ENCODE measurements around the gene CACNA2D4.

The CACNA2D4 gene

DNA sequence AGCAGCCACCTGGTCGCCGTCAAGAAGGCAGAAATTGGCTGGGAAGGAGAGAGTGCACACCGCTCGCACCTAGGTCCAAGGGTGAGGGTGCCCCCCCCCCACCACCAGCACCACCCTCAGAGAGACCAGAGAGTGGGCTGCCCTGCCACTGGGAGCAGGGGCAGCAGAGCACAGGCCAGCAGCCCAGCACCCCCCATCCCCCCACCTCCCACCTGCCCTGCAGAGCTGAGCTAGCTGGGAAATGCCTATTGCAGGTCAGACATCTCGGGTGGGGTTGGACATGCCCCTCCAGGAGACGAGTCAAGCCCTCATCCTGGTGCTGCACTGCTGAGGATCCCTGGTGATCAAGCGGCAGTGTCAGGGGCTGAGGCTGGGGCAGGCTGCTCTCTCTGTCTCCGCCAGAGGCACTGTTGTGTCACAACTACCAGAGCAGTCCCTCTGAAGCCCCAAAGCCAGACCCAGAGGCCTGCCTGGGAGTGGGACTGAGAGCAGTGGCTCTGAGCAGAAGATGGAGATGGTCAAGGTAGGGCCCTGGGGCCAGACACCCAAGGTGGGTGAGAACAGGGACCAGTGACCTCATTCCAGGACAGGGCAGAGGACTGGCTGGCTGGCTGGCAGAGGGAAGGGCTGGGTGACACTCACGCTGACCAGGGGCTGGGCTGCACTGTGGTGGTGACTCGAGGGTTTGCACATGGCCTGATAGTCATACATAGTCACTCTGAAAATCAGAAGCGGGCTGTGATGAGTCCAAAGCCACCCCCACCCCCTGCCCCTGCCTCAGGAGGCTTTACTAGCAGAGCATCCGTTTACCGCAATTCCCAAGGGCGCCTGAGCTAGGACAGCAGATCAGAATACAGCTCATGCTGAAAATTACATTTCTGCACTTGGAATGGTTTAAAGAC is 117.8 kb downstream of the CACNA2D4 start:
- no peak for DNase-seq (ENCODE audit: low read depth)

DNA sequence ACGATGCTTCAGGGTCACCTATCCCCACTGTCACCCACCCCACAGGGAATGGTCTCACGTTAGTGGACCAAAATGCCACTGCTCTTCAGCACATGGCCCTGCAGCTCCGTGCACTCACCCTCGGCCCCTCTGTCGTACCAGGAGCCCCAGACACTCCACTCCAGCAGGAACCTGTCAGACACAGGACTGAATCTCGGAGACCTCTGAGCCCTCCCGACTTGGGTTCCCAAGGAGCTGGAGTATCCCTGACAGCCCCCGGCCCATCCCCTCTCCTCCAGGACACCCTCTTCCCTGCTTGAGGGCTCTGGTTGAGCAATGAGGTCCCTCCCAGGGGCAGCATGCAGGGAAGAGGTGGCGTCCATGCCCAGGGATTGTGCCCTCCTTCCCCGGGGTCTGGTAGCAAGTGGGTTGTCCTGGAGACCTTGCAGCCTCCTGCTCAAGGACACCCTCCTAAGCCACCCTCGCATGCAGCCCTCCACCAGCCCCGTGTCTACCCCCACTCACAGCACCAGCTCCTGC is 118.5 kb downstream of the CACNA2D4 start:
- no peak for DNase-seq (ENCODE audit: low read depth)

DNA sequence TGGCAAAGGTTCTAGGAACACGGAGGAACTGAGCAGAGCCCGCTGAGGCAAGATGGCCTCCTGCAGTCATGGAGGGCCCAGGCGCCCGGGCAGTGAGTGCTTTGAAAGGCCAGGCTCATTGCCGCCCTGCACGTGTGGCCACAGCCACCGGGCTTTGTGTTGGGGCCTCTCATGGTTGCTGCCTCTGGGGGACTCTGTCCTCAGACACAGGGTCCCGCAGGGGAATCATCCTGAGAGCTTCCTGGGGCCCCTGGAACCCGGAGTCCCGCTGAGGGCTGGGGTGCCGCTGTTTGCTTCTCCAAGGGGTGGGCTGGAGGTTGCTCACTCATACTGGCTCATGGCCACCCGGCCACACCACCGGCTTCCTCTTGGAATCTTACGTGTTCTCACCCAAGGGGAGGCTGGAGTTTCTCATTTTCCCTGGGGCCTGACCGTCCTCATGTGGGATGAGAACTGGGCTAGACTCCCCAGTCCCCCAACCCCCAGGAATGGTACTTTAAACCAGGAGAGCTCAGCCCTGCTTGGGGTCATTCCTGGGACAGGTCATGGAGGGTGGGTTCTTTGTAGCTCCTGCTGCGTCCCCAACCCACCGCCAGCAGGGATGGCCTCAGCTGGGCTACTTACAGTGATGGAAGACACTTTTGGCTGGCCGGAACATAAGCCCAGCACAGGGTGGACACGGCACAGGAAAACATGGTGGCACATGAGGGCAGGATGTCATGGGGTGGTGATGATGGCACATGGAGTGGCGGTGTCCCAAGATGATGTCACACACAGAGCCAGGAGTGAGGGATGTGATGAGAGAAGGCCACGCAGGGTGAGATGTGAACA is 119.2 kb downstream of the CACNA2D4 start:
- no peak for DNase-seq (ENCODE audit: low read depth)

DNA sequence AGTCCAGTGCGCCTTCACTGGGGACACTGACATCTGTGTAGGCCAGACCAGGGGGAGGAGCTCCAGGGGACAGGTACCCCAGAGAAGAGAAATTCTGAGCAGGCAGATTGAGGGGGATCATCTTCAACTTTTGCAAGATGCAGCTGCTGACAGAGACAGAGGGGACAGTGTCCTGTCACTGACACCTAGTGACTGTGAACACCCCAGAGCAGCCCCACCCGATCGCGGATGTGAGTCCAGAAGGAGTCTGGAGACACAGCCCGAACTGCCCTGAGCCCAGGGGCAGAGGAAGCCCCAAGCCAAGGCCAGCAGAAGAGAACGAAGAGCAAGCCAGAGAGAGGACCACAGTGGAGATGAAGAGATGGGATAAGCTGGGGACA is 119.8 kb downstream of the CACNA2D4 start:
- no peak for DNase-seq (ENCODE audit: low read depth)

DNA sequence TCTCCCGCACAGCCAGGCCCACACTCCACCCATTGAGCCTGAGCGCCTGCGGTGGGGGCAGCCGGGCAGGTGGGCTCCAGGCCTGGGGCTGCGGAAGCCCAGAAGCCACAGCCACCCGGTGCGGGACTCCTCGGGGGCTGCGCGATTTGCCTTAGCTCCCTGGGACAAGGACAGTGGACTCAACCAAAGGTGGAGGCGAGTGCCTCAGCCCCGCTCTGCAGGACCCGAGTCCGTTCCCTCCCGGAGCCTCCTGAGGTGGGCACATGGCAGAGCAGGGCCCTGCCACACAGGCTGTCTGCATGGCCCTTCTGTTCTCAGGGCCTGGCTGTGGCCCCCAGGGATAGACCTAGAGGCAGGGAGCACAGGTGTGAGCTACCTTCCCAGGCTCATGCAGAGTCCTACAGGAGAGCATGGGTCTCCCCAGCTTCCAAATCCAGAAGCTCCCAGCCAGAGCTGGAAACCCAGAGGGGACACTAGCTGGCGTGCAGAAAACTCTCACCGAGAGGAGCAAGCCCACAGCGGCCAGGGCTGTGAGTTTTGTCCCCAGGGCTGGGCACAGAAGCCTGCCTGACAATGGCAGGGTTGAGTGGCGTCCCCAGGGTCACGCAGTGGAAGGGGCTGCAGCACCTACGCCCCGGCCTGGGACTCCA is 120.3 kb downstream of the CACNA2D4 start:
- no peak for DNase-seq (ENCODE audit: low read depth)

DNA sequence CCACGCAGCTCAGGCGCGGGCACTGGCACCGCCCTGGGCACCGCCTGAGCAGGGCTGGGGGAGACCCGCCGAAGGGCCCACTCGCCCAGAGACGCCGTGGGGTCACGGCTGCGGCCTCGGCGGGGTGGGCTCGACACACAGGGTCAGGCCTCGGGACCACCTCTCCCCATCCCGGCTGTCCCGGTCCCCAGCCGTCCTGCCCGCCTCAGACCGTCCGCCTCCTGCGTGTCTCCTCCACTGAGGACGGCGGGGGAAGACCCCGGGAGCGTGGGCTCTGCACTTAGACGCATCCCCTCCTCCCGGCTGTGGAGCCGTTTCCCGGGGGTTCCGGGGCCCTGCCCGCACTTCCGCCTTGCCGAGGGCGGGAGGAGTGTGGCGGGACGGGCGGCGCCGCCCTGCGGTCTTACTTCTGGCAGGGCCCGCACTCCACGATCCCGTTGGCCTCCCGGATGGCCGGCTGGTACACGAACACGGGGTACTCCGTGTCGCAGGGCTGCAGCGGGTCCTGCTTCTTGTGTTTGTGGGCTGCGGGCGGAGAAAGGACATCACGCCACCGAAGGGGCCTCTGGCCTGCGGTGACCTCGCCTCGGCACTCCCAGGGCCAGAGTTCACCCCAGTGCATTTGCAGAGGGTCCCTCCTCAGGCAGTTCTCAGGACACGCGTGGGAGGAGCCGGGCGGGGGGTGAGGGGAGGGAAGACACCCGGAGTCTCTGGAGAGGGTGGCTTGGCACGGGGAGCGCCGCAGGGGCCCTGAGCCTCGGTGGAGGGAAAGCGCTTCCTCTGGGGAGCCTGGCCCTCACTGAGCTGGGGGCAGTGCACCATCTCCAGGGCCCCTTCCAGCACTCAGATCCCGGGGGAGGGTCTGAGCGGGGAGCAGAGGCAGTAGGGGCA is 121.2 kb downstream of the CACNA2D4 start:
- DNase-seq (ENCODE audit: low read depth) = no peak

DNA sequence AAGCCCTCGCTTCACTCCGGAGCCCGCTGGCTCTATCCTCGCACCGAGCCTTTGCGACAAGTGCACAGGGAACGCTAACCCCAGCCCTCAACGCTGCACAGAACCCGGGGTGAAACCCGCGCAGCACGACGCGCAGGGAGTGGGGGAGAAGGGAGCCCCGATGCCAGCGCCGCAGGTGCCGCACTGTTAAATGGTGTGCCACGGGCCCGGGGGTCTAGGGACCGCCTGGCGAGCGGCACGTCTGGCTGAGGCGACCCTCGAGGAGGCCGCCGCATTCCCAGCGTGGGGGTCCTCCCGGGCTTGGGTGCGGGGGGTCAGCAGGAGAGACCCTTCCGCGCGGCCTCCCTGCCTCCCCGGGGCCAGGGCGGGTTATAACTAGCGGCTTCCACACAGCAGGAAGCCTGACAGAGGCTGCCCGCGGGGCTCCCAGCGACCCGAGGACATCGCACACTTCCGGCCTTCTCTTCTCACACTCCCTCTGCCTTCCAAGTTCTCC is 121.9 kb downstream of the CACNA2D4 start:
- no peak for DNase-seq (ENCODE audit: low read depth)

DNA sequence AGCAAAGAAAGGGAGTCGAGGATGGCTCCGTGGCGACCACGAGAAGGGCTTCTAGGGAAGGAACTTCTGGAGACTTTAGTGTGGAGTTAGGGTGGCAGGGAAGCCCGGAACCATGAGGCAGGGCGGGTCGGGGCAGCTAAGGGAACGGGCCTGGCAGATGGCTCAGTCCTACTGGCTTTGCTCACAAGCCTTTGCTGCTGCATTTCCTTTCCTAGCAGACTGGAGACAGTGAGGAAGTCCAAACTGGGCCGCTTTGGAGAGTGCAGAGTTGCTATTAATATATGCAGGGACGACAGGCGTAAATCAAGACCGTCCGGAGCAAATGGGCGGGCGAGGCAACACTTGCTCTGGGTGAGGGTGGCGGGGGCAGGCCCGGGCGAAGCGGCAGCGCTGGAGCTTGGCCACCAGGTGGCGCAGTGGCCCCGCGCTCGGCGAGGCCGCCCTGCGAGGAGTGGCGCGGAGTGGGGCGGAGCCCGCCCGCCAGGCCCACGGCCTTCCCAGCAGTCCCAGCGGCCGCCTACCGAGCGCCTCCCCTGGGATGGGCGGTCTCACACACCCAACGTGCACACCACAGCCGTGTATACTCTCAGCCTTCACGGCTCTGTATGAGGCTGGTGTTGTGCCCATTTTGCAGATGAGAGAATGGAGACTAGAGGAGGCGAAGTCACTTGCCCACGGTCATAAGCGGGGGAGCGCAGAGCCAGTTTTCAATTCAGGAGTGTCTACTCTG is 122.5 kb downstream of the CACNA2D4 start:
- DNase-seq (ENCODE audit: low read depth) = peak; percentile 61

DNA sequence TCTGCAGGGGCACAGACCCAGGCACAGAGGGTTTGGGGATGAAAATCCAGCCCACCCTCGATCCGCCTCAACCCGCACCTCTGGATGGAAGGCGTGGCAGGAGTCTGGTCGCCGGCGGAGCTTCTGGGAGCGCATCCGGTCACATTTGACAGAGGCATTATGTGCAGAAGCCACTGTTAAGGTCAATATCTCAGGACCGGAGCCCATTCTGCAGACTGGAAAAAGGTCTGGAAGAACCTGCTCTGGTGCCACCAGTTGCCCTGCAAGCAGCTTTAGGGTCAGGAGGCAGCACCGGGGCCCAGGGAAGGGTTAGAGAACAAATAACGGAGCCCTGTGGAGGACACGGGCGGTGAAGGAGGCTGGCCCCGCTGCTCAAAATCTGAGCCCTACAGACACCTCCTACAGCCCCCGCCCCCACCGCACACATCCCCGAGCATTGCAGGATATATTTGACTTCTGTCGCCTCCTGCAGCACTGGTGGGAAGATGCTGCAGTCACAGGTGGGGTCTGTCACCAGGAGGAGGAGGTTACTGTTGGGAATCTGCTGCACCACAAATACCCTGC is 123.1 kb downstream of the CACNA2D4 start:
- DNase-seq (ENCODE audit: low read depth) = no peak

DNA sequence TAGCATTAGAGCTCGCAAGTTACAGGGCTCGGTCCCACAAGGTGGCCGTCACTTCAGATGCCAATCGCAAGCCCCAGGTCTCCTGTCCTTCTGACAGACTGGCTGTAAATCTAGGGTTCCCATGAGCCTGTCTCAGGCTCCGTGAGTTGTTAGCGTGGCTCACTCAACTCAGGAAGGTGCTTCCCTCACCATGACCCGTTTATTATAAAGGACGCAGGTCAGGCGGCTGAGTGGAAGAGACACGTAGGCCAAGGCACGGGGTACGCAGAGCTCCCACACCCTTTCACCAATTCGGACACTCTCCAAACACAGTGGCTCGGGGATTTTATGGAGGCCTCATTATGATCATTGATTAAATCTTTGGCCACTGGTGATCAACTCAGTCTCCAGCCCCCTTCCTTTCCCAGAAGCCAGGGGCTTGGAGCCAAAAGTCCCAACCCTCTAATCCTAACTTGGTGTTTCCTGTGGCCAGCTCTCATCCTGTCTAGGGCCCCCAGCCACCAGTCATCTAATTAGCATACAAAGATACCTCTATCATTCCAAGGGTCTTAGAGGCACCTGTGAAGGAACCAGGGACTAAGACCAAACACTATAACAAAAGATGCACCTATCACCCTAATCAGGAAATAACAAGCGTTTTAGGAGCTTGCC is 123.9 kb downstream of the CACNA2D4 start:
- no peak for DNase-seq (ENCODE audit: low read depth)

DNA sequence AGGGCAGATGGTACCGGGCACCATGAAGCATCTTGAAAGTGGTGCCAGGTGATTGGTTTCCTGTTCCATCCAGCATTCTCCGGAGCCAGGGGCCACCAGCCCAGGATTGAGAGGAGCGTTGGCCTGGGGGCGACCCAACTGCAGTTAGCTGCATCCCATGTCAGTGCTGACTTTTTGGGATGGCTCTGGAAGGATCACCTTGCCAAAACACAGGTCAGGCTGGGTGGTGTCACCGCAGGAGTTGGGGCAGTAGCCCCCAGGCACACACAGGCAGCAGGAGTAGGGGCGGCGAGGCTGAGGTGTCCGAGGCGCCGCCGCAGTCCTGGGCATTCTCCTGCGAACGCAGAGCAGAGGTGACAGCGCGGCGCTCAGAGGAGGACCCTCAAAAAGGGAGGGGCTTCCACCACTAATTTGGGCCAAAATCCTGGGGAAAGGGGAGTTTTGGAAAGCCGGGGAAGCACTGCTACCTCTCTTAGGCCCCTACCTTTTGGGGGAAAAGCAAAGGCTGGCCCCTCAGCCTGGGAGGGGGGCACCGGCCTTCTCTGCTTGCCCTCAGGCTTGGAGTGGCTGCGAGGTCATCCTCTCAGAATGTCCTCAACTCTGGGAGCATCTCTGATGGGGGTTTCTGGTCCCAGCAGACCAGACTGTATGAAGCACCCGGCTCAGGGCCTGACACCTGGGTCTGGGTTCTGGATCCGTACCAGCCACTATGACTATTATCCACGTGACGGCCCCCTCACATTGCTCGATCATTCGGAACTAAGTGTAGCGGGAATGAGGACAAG is 124.8 kb downstream of the CACNA2D4 start:
- DNase-seq (ENCODE audit: low read depth) = no peak

DNA sequence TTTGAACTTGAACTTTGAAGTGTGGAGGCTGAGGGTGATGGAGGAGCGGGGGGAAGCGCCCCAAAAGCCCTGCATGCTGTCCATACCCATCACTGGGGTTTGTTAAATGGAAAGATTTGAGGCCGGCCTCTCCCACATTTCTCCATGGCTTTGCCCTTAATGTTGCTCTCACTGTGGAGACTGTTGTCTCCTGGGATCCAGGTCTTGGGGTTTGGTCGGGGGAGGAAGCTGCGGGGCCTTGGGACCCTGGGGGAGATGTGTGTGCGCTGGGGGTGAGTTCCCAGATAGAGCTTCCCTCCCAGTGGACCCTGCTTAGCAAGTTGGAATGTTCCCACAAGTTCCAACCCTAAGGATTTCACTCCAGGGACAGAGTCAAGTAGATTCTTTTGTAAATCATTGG is 126.0 kb downstream of the CACNA2D4 start:
- DNase-seq (ENCODE audit: low read depth) = no peak

DNA sequence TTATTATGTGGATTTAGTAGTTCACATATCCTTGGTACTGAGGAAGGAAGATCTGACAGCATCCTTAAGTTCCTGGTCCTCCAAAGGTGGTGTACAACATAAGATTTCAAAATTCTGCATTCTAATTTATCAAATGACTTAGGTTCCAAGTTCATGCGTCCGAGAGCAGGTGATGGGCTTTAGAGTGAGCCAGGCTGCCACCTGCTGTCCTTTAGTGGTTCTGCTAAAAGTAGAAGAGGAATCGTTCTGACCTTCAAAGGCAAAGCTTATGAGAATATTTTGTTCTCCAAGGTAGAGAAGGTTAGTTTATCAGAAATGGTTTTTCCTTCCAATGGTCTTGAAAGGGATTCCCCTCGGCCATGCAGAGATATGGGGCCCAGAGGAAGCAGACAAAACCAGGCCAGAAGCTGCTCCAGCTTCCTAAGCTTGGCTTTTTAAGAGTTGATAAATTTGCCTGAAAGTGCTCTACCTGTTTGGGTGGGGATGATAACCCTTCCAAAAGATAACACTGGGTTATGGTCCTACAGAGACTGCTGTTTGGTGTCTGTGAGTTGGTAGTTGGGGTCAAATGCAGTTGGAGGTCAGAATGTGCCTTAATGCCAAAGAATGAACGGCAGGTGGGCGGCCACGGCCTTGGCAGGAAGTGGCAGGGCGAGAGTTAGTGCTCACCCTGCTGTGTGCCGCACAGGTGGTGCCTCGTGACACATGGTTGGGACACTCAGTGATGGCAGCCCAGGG is 127.2 kb downstream of the CACNA2D4 start:
- DNase-seq (ENCODE audit: low read depth) = no peak

DNA sequence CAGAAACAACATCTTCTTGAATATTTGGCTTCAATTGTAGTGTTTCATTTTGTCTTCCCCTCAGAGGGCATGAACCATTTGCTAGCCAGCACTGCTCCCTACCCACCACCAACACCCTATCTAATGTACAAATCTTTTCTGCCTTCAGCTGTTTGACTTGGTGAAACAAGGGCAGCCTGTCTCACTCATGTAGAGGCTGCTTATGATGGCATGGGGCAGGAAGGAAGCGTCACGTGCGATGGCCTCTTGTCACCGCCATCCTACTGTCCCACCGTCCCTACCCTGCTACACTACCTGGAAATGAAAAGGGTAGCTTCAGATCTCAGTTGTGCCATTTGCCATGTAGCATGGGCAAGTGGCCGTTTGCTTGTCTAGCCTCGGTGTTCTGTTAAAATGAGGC is 128.0 kb downstream of the CACNA2D4 start:
- no peak for DNase-seq (ENCODE audit: low read depth)

DNA sequence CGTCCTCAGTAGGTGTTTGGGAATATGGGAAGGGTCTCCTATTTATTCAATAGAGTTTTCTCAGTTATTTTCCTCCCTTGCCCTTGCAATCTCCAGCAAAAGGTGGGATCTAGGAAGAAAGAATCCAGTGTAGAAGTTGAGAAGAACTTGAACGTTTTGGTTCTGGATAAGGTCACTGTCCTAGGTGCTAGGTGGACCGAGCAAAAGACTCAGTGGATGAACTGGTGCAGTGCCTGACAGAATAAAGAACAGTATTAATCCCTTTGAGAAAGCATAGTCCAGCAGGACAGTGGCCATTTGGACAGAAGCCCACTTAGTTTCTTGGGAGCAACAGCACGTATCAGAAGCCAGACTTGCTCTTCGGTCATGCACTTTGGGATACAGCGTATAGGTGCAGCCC is 130.7 kb downstream of the CACNA2D4 start:
- no peak for DNase-seq (ENCODE audit: low read depth)

DNA sequence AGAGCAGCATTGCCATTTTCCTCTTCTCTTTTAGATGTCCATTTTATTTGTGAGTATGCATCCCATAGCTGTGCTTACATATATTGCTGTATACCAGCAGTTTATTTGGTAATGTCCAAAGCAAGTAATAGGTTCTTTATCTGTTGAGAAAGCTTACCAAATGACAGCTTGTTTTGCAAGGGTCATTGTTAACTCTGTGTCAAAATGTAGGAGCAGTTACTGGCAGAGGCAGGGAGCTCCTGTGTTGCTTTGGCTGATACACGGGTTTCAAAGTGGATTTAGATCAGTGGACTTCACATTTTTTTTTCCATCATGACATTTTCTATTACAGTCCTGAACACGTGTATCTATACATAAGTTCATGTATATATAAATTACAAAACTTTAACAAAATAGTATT is 136.2 kb downstream of the CACNA2D4 start:
- no peak for DNase-seq (ENCODE audit: low read depth)

DNA sequence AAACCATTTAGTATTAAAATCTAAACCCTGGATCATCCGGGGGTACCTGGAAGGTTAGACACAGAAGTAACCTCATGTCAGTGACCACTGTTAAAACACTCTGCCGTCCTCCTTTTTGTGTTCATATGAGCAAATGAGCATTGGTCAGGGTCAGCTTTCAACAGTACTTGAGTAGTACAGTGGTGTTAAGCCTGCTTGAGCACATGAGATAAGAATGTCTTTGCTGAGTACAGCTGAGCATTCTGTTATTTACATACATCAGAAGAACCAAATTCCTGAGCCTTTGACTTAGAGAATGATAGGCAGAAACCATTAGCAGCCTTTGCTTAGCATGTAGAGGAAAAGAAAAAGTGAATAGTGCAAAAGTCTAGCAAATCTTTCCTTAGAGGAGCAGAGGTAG is 136.7 kb downstream of the CACNA2D4 start:
- DNase-seq (ENCODE audit: low read depth) = no peak

DNA sequence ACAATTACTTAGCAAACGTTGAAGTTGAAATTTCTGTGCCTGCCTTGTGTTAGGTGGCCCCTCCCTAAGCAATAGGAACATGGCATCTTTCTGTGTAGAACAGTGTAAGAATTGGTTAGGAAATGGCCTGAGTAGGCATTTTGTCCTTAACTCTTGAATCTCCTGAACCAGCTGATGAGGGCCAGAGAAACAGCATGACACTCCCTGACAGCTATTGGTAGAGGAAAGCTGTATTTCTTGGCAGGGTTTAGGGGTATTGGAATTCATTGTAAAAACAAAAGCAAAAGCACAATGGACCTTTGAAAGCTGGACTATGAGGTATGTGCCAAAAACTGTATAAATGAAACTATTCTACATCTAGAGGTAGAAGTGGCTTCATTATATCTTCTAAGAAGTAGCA is 138.7 kb downstream of the CACNA2D4 start:
- peak; percentile 45 for DNase-seq (ENCODE audit: low read depth)

All from stromal cell of bone marrow (primary cell).